ENCODE measurements around the gene TEX47. TPM values are rescaled to one million over a fixed set of nuclear protein-coding genes. Genes with fewer than 3 reads are reported as not detected.

Gene TEX47
- total RNA-seq, 1 donor from 2014 or later = not detected

- no peak for DNase-seq
Measured at GRCh38 chr7:88789480-88790064, 6.0 kb downstream of the TEX47 start.

GRCh38 chr7:88787777-88788176 is 7.8 kb downstream of the TEX47 start:
- DNase-seq = no peak
- Mint-ChIP-seq H3K27me3 (ENCODE audit: unreplicated experiment) (no peaks in the 10 kb centered on the region), H3K27ac (ENCODE audit: unreplicated experiment) (no peak overlapping the region), H3K36me3 (ENCODE audit: unreplicated experiment) (no peaks in the 10 kb centered on the region), H3K9me3 (ENCODE audit: unreplicated experiment) (no peaks in the 10 kb centered on the region), H3K4me1 (ENCODE audit: low read depth, unreplicated experiment) (no peaks in the 10 kb centered on the region), H3K4me3 (ENCODE audit: unreplicated experiment) (no peak overlapping the region)
- no peak for TF ChIP-seq CTCF (IDR thresholded peaks at IDR 0.05; ENCODE audit: partially characterized antibody, unreplicated experiment)

More at GRCh38 chr7:88789480-88790064, 6.0 kb downstream of the TEX47 start:
- no peaks in the 10 kb centered on the region for H3K36me3 Mint-ChIP-seq (ENCODE audit: unreplicated experiment)
- H3K4me3 Mint-ChIP-seq (ENCODE audit: unreplicated experiment) = no peak overlapping the region
- H3K27me3 Mint-ChIP-seq (ENCODE audit: unreplicated experiment) = no peaks in the 10 kb centered on the region
- H3K27ac Mint-ChIP-seq (ENCODE audit: unreplicated experiment) = no peak overlapping the region
- no peaks in the 10 kb centered on the region for H3K9me3 Mint-ChIP-seq (ENCODE audit: unreplicated experiment)
- no peaks in the 10 kb centered on the region for H3K4me1 Mint-ChIP-seq (ENCODE audit: low read depth, unreplicated experiment)
- TF ChIP-seq CTCF (IDR thresholded peaks at IDR 0.05; ENCODE audit: partially characterized antibody, unreplicated experiment) = peak; percentile 91

DNA sequence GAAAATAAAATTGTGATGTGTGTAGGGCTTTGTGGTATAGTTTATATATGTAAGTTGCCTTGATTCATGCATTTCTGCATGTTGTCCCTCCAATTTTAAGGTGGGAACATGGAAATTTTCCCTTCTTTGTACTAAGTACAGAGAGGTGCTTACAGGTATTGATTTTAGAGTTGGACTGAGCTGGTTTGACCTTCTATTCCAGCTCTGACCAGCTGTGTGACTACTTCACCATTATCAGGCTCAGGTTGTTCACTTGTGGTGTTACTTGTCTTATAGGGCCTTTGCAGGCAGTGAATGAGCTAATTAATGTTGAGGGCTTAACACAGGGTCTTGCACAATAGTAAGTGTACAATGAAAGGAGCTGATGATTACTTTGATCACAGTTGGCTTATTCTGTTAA is 19.7 kb downstream of the TEX47 start:
- Mint-ChIP-seq H3K4me3 (ENCODE audit: unreplicated experiment) (no peak overlapping the region), H3K4me1 (ENCODE audit: low read depth, unreplicated experiment) (no peaks in the 10 kb centered on the region), H3K36me3 (ENCODE audit: unreplicated experiment) (no peaks in the 10 kb centered on the region), H3K9me3 (ENCODE audit: unreplicated experiment) (no peaks in the 10 kb centered on the region), H3K27ac (ENCODE audit: unreplicated experiment) (no peak overlapping the region), H3K27me3 (ENCODE audit: unreplicated experiment) (no peaks in the 10 kb centered on the region)
- TF ChIP-seq CTCF (IDR thresholded peaks at IDR 0.05; ENCODE audit: partially characterized antibody, unreplicated experiment) = no peak
- DNase-seq = no peak

DNA sequence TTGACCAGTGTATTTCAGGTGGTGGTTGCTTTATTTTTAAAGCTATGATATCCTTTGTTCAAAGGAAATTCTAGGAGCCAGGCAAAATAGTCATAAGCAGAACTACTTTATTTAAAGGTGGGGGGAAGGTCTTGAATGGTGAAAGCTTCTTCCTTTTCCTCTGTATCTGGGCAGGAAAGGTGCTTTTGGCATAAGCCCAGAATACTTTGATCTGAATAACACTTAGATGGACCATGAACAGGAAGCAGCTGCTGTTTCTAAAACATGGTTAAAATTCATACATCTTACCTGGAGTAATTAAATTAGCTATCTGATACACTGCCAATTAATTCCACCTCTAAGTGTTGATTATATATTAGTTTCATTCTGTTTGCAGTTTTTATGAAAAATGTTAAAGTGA is 22.8 kb downstream of the TEX47 start:
- no peaks in the 10 kb centered on the region for H3K9me3 Mint-ChIP-seq (ENCODE audit: unreplicated experiment)
- H3K36me3 Mint-ChIP-seq (ENCODE audit: unreplicated experiment) = no peaks in the 10 kb centered on the region
- no peak for TF ChIP-seq CTCF (IDR thresholded peaks at IDR 0.05; ENCODE audit: partially characterized antibody, unreplicated experiment)
- no peaks in the 10 kb centered on the region for H3K4me1 Mint-ChIP-seq (ENCODE audit: low read depth, unreplicated experiment)
- no peak for DNase-seq
- H3K27ac Mint-ChIP-seq (ENCODE audit: unreplicated experiment) = no peak overlapping the region
- no peak overlapping the region for H3K4me3 Mint-ChIP-seq (ENCODE audit: unreplicated experiment)
- H3K27me3 Mint-ChIP-seq (ENCODE audit: unreplicated experiment) = no peaks in the 10 kb centered on the region

DNA sequence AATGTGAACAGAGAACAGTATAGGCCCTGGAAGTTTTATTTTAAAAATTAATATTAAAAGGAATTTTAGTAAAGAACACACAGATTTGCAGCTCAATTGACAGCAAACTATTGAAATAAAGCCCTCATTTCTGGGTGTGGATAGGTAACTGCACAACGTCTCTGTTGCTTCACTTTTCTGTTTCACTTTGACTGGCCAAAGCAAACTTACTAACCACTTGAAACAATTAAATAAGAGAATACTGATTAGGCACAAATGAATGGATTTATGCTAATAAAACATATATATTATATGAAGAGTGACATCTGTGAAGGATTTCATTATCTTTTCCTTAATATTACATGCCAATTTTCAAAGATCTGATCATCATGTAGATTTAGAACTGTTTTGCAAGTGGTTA is 24.1 kb downstream of the TEX47 start:
- DNase-seq = no peak
- no peak overlapping the region for H3K27ac Mint-ChIP-seq (ENCODE audit: unreplicated experiment)
- no peaks in the 10 kb centered on the region for H3K4me1 Mint-ChIP-seq (ENCODE audit: low read depth, unreplicated experiment)
- H3K36me3 Mint-ChIP-seq (ENCODE audit: unreplicated experiment) = no peaks in the 10 kb centered on the region
- no peak overlapping the region for H3K4me3 Mint-ChIP-seq (ENCODE audit: unreplicated experiment)
- peaks cover 2% of the 10 kb centered on the region for H3K27me3 Mint-ChIP-seq (ENCODE audit: unreplicated experiment)
- no peak for TF ChIP-seq CTCF (IDR thresholded peaks at IDR 0.05; ENCODE audit: partially characterized antibody, unreplicated experiment)
- no peaks in the 10 kb centered on the region for H3K9me3 Mint-ChIP-seq (ENCODE audit: unreplicated experiment)
